Stimulated activated CD4-positive, alpha-beta T cell treated with anti-CD3 and anti-CD28 coated beads, Interleukin-1b, Interleukin-23, amount 100 ng/mL, for 24 hours (primary cell): ENCODE measurements around the gene CYSTM1.

Source experiments
- DNase-seq, 4 experiments: peaks; one replicate each; pipeline ENCODE4 v3.0.0-alpha.2; 2020; ENCODE audit warnings: low read depth in 4 of 4, low spot score in 1 of 4

Gene CYSTM1

DNA sequence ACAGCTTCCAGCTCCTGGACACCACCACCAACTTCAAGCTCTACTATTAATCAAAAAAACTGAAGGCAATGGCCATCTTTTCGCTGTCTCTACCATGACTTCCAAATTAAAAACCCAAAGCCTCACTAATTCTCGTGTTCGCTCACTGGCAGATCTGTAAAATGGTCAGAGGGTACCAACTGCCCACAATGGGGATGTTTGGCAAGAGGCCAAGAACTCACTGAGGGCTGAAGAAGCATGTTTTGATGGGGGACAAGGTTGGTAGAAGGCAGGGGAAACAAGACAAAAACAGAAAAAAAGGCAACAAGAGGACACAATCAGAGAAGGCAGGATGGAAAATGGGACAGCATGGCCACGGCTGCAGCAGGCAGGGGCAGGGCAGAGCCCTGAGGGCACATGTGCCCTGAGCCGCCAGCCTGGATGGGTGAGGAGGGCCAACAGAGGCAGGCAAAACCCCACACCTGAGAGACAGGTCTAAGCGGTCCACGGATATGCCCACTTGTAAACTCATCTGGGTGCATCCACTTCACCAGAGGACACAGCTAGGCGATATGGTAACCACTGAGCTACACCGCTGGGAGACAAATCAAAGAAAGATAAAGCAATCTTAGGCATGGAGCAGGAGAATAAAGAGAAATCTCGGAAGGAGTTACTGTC, 77.6 kb downstream of the CYSTM1 start:
- no peak for DNase-seq

DNA sequence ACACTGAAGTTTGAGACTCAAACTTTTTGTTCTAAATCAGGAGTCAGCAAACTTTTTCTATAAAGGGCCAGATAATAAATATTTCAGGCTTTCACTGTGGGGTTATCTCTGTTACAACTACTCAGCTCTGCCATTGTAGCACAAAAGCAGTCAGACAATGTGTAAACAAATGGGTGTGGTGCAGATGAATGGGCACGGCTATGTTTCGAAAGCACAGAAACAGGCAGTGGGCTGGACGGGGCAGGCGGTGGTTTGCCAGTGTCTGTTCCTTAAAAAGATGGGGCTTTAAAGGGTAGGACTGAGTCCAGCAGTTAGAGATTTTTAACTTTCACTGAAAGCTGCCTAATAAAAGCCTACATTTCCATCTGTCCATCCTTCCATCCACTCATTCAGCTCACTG, 79.0 kb downstream of the CYSTM1 start:
- no peak for DNase-seq

DNA sequence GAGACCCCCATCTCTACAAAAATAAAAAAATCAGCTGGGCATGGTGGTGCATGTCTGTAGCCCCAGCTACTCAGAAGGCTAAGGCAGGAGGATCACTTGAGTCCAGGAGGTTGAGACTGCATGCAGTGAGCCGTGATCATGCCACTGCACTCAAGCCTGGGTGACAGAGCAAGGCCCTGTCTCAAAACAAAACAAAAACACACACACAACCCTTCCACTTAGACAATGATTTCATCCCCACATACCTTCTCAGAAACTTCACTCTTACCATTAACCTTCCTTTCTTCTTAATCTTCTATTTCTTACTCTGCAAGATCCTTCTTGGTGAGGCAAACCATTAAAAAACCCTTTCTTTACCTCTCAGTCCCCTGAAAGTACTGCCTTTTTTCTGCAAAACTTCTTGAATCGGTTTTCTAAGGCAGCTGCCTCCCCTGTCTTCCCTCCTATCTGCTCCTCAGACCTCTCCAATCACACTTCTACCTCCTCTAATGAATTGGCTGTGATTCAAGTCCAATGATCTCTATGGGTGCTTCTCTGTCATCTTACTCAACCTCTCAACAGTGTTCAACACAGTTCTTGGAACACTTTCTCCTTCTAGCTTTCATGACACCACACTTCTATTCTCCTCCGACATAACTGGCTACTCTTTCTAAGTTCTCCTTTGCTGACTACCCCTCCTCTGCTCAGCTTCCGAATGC, 80.6 kb downstream of the CYSTM1 start:
- DNase-seq: no peak

DNA sequence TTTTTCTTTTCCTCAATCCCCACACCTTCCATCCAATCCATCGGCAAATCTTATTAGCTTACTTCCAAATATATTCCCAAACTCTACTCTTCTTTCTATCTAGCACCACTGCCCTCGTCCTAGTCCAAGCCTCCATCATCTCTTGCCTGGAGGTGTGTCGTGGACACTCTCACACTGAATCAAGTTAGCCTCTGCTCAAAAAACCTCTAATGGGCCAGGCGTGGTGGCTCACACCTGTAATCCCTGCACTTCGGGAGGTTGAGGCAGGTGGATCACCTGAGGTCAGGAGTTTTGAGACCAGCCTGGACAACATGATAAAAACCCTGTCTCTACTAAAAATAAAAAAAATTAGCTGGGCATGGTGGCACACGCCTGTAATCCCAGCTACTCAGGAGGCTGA, 81.7 kb downstream of the CYSTM1 start:
- no peak for DNase-seq

DNA sequence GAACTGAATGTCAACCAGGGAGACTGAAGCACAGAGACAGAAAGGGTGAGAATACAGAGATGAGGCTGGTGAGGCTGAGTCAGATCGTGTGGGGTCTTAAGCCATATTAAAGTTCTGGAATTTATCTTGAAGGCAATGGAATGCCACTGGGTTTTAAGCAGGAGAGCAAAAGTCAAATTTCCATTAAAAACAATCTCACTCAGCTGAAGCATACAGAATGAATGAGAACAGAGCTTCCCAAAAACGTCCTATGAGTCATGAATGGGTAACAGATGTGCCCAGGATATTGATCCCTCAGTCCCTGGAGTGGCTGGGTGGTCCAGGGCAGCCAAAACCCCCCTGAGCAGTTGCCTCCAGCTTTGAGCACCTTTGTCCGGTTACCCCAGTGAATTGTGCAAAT, 83.0 kb downstream of the CYSTM1 start:
- DNase-seq: no peak

DNA sequence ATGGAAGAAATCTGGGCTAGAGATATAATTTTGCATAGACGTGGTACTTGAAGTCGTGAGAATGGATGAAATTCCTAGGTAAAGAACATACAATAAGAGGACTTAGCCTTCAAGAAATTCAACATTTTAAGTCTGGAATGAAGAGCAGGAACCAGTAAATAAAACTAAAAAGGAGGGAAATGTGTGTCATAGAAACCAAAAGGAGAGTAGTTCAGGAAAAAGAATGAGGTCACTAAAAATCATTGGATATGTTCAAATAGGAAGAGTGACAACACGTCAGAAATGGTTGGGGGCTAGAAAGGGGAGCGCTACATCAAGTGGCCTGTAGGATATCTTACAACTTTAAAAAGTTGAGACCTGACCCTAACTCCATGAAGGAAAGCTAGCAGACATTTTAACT, 83.9 kb downstream of the CYSTM1 start:
- no peak for DNase-seq

DNA sequence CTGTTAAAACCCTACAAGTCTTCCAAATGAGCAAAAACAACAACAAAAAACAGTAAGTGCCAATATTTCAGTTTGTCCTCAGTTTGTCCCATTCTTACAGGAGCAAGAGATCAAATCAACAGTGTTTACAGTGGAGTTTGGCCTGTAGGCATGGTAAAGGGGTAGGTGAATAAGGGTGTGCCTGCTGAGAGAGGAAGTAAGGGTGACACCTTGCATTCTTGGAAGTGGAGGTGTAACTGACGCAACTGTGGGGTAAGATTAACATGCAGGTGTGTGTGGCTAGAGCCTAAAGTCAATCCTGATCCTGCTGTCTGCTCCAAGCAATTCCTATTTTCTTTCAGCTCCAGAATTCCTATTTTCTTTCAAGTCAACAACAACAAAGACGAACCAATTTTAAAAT, 84.5 kb downstream of the CYSTM1 start:
- DNase-seq: no peak

DNA sequence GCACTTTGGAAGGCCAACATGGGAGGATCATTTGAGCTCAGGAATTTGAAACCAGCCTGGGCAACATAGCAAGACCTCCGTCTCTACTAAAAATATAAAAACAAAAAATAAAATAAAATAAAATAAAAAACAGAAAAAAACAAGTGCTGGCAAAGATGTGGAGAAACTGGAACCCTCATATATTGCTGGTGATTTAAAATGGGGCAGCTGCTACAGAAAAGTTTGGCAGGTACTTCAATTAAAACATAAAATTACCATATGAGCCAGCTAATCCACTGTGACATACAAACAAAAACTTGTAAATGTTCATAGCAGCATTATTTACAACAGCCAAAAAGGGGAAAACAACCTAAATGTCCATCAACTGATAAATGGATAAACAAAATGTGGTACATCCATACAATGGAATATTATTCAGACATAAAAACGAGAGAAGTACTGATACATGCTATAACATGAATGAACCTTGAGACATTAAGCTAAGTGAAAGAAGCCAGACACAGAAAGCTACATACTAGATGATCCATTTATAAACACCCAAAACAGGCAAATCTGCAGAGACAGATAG, 85.2 kb downstream of the CYSTM1 start:
- DNase-seq: no peak

DNA sequence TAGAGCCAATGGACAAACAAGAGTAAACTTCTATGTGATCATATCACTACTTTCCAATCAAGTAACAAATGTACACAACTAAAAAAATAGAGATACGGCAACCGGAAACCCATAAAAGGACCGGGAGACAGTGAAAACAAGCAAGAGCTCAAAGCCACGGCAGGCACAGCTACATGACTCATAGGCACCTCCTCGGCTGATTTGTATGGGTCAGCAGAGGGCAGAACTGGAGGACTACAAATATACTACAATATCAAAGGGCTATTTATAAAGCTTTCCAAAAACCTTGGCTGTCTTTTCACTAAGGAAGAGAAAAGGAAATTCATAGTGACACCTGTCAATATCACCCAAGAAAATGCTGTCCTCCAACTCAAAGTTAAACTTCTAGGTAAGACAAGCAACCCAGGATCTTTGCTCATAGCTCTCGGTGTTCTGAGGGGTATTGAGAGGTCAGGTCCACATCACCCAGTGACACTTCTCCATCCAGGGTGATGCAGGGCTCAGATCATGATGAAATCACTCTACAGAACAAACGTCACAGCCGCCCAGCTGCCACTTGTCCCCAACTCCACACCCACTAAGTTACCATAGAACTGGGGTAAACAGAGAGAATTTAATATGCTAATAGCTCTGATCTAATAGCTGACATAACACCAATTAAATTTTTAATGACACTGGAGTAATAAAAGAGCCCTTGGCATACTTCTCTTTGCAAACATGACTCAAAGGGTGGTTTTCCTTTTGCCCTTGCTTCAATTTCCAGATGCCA, 86.6 kb downstream of the CYSTM1 start:
- no peak for DNase-seq

DNA sequence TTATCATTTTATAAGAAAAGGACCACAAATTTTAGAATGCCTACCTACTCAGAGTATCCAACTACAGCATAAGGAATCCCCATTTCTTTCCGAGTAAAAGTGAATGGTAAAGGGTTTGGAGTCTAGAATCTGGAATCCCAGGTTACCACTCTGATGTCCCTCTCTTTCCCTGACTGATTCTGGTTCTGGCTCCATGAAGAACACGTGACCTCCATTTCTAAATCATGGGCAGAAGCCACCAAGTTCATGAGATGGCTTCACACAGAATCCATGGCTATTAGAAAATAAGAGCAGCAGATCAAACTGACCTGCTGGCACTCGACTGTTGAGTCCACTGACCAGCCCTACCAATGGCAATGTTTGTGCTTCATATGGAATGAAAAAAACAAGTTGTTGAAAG, 87.2 kb downstream of the CYSTM1 start:
- no peak for DNase-seq

DNA sequence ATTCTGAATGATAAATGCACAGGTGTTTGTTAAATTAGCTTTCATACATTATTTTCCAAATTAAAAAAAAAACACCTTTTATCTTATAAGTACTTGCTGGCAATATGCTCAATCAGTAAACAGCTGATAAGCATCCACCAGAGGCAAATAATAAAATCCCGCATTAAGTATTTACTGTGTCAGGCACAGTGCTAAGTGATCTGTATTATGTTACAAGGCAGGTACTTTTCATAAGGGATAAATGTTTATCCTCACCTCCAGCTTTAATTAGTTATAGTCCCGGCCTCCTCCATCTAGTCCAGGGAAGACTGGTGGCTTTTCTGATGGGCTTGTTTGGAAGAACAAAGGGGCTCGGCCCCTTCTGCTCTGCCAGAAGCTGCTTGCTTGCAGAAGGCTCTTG, 87.9 kb downstream of the CYSTM1 start:
- no peak for DNase-seq

DNA sequence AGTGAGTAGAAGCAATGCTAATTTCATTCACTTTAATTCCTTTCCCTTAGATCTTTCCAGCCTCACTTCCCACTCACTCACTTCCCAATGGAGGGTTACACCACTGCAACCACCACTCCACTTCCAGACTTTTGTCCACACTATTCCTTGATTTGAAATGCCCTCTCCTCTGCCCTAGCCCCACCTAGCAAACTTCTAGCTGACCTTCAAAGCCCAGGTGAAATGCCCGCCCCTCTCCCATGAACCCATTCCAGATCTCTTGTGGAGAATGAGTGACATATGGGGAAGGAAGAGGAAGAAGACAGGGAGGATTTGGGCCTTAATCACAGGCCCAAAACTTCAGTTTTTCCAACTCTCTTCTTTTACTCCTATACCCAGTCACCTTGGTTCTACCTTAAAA, 90.9 kb downstream of the CYSTM1 start:
- no peak for DNase-seq

DNA sequence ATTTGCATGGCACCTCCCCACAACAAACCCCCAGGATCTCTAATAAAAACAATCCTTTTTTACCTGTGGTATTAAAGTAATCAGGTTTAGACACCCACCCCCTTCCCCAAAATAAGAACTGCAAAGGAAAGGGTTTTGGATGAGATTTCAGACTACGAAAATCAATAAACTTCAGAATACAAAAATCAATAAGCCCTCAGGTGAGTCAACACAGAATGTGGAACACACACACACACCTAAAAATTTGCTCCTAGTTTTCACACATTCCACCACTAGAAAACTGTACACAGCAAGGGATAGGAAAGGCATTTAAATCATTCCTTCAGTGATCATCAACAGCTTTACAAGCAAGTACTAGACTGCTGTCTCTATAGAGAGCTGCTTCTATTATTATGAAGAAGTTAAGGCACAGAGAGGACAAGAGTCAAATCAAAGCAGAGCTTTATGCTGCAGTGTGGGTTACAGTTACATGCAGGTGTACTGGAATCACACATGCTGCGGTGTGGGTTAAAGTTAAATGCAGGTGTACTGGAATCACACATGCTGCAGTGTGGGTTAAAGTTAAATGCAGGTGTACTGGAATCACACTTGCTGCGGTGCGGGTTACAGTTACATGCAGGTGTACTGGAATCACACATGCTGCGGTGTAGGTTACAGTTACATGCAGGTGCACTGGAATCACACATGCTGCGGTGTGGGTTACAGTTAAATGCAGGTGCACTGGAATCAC, 91.6 kb downstream of the CYSTM1 start:
- DNase-seq: no peak

DNA sequence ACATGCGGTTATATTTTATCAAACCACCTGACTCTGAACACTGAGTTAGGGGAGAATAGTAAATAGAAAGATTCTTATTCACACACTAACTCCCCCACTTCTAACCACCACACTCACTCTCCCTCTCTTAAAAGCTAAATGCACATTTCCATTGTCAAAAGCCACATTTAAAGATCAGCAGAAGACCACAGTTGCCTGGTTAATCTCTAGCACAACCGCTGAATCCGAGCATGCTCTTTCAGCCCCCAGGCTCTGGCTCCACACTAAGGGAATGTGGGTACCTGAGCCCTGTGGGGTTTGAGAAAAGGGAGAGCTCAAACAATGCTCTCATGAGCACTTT, 92.2 kb downstream of the CYSTM1 start:
- DNase-seq: no peak

DNA sequence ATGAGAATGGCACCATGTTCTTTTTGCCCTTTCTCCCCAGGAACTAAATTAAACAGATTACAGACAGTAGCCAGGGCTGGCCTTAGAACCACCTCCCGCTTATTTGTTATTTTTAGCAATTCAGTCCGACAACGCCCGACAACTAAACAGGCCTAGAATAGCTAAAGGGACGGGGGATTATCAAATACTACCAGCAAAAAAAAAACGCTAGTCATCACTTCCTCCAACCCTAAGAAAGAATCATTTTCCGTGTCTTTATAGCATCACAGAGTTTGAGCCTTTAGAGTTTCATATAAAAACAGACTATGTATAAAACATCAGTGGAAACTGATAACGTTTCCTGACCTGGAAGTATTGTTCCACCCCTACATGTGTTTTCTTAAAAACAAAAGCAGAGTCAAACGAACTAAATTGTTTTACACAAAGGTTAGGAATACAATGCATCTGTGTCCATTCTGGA, 92.6 kb downstream of the CYSTM1 start:
- DNase-seq: no peak

DNA sequence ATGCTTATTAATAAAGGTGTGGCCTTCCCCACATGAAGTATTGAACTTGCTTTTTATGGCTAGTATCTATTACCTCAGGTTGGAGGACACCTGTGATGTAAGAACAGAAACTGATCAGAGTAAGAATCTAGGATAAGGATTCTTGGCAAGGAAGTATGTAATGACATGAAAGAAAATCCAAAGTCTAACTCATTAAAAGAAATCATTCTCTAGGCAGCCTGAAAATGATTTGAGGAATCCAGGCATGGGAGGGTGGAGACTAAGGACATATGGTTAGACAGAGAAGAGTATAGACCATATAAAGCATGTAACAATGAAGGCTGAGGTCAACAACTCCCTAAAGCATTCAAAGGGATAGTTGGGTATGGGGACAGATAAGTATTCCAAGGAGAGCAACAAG, 95.0 kb downstream of the CYSTM1 start:
- DNase-seq: no peak

DNA sequence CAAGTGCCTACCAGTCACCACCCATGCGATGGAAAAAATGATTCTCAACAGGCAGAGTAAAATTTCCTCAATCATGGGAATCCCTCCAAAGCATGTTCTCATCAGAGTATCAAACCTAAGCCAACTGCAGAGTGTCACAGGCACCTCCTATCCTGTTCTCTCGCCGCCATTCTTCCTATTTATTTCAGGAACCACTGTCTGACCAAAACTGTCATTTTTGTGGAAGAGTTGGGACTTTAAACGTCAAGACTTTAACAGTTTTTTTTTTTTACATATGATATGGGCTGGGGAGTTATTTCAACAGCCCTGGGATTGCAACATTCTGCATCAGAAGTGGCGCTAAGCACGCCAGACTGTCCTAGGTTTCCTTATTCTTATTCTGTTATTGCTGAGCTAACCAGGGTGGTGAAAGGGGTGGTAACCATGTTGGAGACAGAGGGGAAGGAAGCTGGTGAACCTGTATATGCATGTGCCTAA, 98.5 kb downstream of the CYSTM1 start:
- DNase-seq: no peak

DNA sequence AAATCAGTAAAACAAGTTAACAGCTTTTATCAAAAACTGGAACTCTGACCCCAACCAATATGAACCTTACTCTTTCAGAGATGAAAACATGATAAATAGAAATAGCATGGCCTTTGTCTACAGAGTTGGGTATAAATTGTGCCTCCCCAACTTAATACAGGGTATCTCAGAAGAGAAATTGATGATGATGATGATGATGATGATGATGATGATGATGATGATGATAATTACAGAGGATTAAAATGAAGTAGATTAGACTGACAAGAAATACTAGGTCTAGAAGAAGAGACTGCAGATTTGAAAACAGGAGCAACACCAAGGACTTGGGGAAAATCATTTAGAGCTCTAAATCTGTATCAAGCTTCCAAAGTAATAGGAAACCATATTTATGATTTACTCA, 100.8 kb downstream of the CYSTM1 start:
- DNase-seq: no peak

DNA sequence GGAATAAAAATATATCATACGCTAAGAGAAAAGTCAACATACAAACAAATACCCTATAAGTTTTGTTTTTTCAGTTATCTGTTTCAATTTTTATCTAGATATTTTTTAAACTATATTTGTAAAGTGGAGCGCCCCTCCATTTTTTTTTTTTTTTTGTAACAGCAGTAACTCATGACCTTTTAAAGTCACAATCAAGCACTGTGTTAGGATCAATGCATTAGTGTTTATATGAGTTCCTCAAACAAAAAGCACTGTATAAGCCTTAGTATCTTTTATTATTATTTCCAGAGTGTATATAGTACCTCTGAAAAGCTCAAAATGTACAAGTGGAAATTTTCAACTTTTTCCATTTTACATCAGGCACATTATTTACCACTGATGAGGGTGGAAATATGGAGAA, 107.3 kb downstream of the CYSTM1 start:
- no peak for DNase-seq

DNA sequence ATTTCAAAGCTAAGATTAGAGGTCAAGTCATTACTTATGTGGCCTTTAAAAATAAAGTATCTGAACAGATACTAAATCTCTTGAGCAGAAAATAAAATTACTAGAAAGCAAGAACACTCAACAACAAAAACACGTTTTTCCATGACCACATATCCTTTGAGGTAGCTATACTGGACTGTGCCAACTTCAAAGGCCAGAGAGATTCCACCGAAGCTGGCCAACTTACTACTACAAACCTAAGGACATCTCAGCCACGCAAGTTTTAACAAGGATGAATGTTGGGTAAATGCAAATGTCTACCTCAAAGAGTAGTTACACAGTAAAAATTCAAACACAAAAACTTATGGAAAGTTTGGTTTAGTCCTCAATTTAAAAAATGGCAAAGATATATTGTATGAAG, 109.0 kb downstream of the CYSTM1 start:
- DNase-seq: no peak

DNA sequence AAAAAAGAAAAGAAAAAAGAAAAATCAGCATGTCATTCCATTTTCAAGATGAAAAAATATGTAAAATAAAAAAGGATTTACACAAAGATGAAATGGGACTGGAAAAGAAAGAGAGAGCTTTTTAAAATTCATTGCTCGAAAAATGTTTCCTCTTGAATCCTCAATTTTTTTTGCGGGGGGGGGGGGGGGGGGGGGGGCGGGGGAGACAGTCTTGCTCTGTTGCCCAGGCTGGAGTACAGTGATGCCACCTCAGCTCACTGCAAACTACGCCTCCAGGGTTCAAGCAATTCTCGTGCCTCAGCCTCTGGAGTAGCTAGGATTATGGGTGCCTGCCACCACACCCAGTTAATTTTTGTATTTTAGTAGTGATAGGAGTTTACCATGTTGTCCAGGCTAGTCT, 111.4 kb downstream of the CYSTM1 start:
- no peak for DNase-seq
